Tibial nerve (tissue), 4 donors: ENCODE data around the gene TNS3. TPM values are rescaled to one million over a fixed set of nuclear protein-coding genes. Genes with fewer than 3 reads are reported as not detected.
"Not testable (repeated sequence)": the region's sequence is repeated elsewhere in the genome, so short reads cannot be mapped to it uniquely, and the experiment has no call there.

Experiments used
- DNase-seq, 2 donors: peaks; one replicate each; pipeline ENCODE4 v3.0.0-alpha.2; 2019; ENCODE audit warnings: low spot score in 2 of 2
- H3K27ac ChIP-seq, 4 donors: fragments of 200-600 bp; sonication (generic) in 3 of 4; one replicate each; pipeline ENCODE4 v1.5.1; 2017 to 2019; ENCODE audit warnings: mild to moderate bottlenecking in 1 of 4
- H3K27me3 ChIP-seq, 2 donors: fragments of 200-600 bp; sonication (generic) in 1 of 2; one replicate each; pipeline versions ENCODE4 v1.5.1 to v1.6.0; 2017 to 2019
- H3K36me3 ChIP-seq, 3 donors: fragments of 200-600 bp; sonication (generic); one replicate each; pipeline ENCODE4 v1.5.1; 2018 to 2019
- H3K4me1 ChIP-seq, 4 donors: fragments of 200-600 bp; sonication (generic) in 3 of 4; one replicate each; pipeline ENCODE4 v1.5.1; 2017 to 2019
- H3K4me3 ChIP-seq, 4 donors: fragments of 200-600 bp; sonication (generic) in 3 of 4; one replicate each; pipeline ENCODE4 v1.5.1; 2017 to 2019; ENCODE audit warnings: mild to moderate bottlenecking in 1 of 4, moderate library complexity in 1 of 4
- H3K9me3 ChIP-seq, 4 donors: fragments of 200-600 bp; sonication (generic) in 3 of 4; one replicate each; pipeline ENCODE4 v1.5.1; 2017 to 2019
- CTCF ChIP-seq, 5 experiments: fragments of 200-600 bp in 3 of 5; fragments of 450-650 bp in 2 of 5; sonication (generic) in 3 of 5; IDR thresholded peaks; one replicate each; pipeline ENCODE4 v1.5.1; 2016 to 2019; ENCODE audit warnings: antibody characterized with exemption in 5 of 5, mild to moderate bottlenecking in 3 of 5, moderate library complexity in 2 of 5
- EP300 ChIP-seq, 2 donors: sonication (generic); formaldehyde crosslinking; IDR thresholded peaks; one replicate each; pipeline ENCODE4 v1.6.1; 2017; ENCODE audit warnings: antibody characterized with exemption in 2 of 2, mild to moderate bottlenecking in 1 of 2
- POLR2A ChIP-seq, 2 donors: fragments of 450-650 bp; IDR thresholded peaks; one replicate each; pipeline ENCODE4 v1.6.1; 2017; ENCODE audit warnings: antibody characterized with exemption in 2 of 2, mild to moderate bottlenecking in 2 of 2, moderate library complexity in 2 of 2
- WGBS, 2 donors: methylation state at CpG; one replicate each; pipeline ENCODE4 v1.1.5; 2018; 5-methylcytosine and 5-hydroxymethylcytosine counted together
- total RNA-seq, 4 donors: library from RNA; depleted of rRNA; stranded (reverse); fragments of >200 nt; gene quantifications; one replicate each; pipeline ENCODE4 v1.1.0, GENCODE V29; 2016

Gene TNS3
- total RNA-seq, 4 donors from 2014 or later = 118 to 142 (median 133) TPM

GRCh38 chr7:47265621-47266020, 316.3 kb downstream of the TNS3 start:
- H3K27me3 ChIP-seq = no peaks in the 10 kb centered on the region
- no peak overlapping the region for H3K4me3 ChIP-seq
- H3K27ac ChIP-seq = peak overlapping the region; percentile 47 to 85 (median 73)
- WGBS, 2 donors = 80 to 84% methylated on average over 4 of the region's 4 CpGs
- peaks cover 0 to 21% (median 0%) of the 10 kb centered on the region in 4 donors for H3K9me3 ChIP-seq
- TF ChIP-seq CTCF (IDR thresholded peaks at IDR 0.05) = no peak
- TF ChIP-seq EP300 (IDR thresholded peaks at IDR 0.05) = no peak
- no peak for TF ChIP-seq POLR2A (IDR thresholded peaks at IDR 0.05)
- DNase-seq = no peak
- peaks cover 5 to 25% (median 10%) of the 10 kb centered on the region in 4 donors for H3K4me1 ChIP-seq
- H3K36me3 ChIP-seq = peaks cover 0 to 22% (median 0%) of the 10 kb centered on the region in 3 donors

GRCh38 chr7:47264021-47264651, 317.8 kb downstream of the TNS3 start:
- peaks cover 5 to 25% (median 10%) of the 10 kb centered on the region in 4 donors for H3K4me1 ChIP-seq
- H3K4me3 ChIP-seq = no peak overlapping the region
- TF ChIP-seq EP300 (IDR thresholded peaks at IDR 0.05) (no peak), POLR2A (IDR thresholded peaks at IDR 0.05) (no peak), CTCF (IDR thresholded peaks at IDR 0.05) (no peak)
- H3K27me3 ChIP-seq = no peaks in the 10 kb centered on the region
- H3K27ac ChIP-seq = peak overlapping the region in 3 of 4 donors; percentile 30 to 85 (median 84)
- 78 to 84% methylated on average over 8 of the region's 8 CpGs for WGBS, 2 donors
- H3K36me3 ChIP-seq = peaks cover 0 to 17% (median 0%) of the 10 kb centered on the region in 3 donors
- no peak for DNase-seq
- peaks cover 0 to 14% (median 0%) of the 10 kb centered on the region in 4 donors for H3K9me3 ChIP-seq

- Histone ChIP-seq H3K27me3 (no peaks in the 10 kb centered on the region), H3K9me3 (peaks cover 0 to 1% (median 0%) of the 10 kb centered on the region in 4 donors), H3K4me1 (peaks cover 5 to 31% (median 10%) of the 10 kb centered on the region in 4 donors), H3K27ac (no peak overlapping the region), H3K4me3 (no peak overlapping the region), H3K36me3 (peaks cover 0 to 5% (median 0%) of the 10 kb centered on the region in 3 donors)
- 90 to 91% methylated on average over 3 of the region's 3 CpGs for WGBS, 2 donors
- DNase-seq = no peak
- no peak for TF ChIP-seq CTCF (IDR thresholded peaks at IDR 0.05)
Observed at GRCh38 chr7:47262881-47263280, 319.0 kb downstream of the TNS3 start.

- H3K9me3 ChIP-seq, H3K4me3 ChIP-seq, H3K27me3 ChIP-seq, DNase-seq, H3K27ac ChIP-seq, H3K36me3 ChIP-seq: not testable (repeated sequence)
- peaks cover 5 to 30% (median 10%) of the 10 kb centered on the region in 4 donors for H3K4me1 ChIP-seq
- 93 to 95% methylated on average over 11 of the region's 11 CpGs for WGBS, 2 donors
Observed at GRCh38 chr7:47262160-47262559, 319.8 kb downstream of the TNS3 start.

GRCh38 chr7:47260270-47260669, 321.6 kb downstream of the TNS3 start:
- 95 to 100% methylated on average over 1 of the region's 1 CpG for WGBS, 2 donors
- Histone ChIP-seq H3K4me1 (peaks cover 0 to 20% (median 2%) of the 10 kb centered on the region in 4 donors), H3K9me3 (no peaks in the 10 kb centered on the region), H3K4me3 (no peak overlapping the region), H3K27ac (no peak overlapping the region), H3K36me3 (no peaks in the 10 kb centered on the region), H3K27me3 (no peaks in the 10 kb centered on the region)
- DNase-seq = no peak
- TF ChIP-seq POLR2A (IDR thresholded peaks at IDR 0.05) (no peak), CTCF (IDR thresholded peaks at IDR 0.05) (no peak), EP300 (IDR thresholded peaks at IDR 0.05) (no peak)
